ENCODE data around the gene TRIM40.

- no peak for TF ChIP-seq POLR2AphosphoS5 (IDR thresholded peaks at IDR 0.05; ENCODE audit: low read depth, low read length)
- TF ChIP-seq POLR2A (IDR thresholded peaks at IDR 0.05; ENCODE audit: low read depth, low read length): no peak
Observed at GRCh38 chr6:30152910-30153610, 17.1 kb downstream of the TRIM40 start.

Data from GM12892 (cell line).